Measurements from ENCODE around the gene HADH.
"Not testable (repeated sequence)": the region's sequence is repeated elsewhere in the genome, so short reads cannot be mapped to it uniquely, and the experiment has no call there.

Gene HADH

GRCh38 chr4:108031427-108032083, 41.9 kb downstream of the HADH start:
- no peak for DNase-seq (ENCODE audit: low read depth, low spot score)

- DNase-seq (ENCODE audit: low read depth, low spot score): no peak
Measured at GRCh38 chr4:108033348-108033747, 43.7 kb downstream of the HADH start.

- no peak for DNase-seq (ENCODE audit: low read depth, low spot score)
Measured at GRCh38 chr4:108034565-108034964, 44.9 kb downstream of the HADH start.

GRCh38 chr4:108035691-108036090, 46.0 kb downstream of the HADH start:
- DNase-seq (ENCODE audit: low read depth, low spot score): no peak

- peak; percentile 51 for DNase-seq (ENCODE audit: low read depth, low spot score)
Measured at GRCh38 chr4:108036213-108036612, 46.5 kb downstream of the HADH start.

- DNase-seq (ENCODE audit: low read depth, low spot score): no peak
Measured at GRCh38 chr4:108037884-108038283, 48.2 kb downstream of the HADH start.

GRCh38 chr4:108042927-108043326, 53.2 kb downstream of the HADH start:
- no peak for DNase-seq (ENCODE audit: low read depth, low spot score)

GRCh38 chr4:108043526-108043925, 53.8 kb downstream of the HADH start:
- no peak for DNase-seq (ENCODE audit: low read depth, low spot score)

- DNase-seq (ENCODE audit: low read depth, low spot score): no peak
Measured at GRCh38 chr4:108044951-108045686, 55.4 kb downstream of the HADH start.

GRCh38 chr4:108045687-108046024, 56.0 kb downstream of the HADH start:
- DNase-seq (ENCODE audit: low read depth, low spot score): no peak

GRCh38 chr4:108047199-108047598, 57.5 kb downstream of the HADH start:
- DNase-seq (ENCODE audit: low read depth, low spot score): no peak

- no peak for DNase-seq (ENCODE audit: low read depth, low spot score)
Measured at GRCh38 chr4:108048157-108048556, 58.5 kb downstream of the HADH start.

GRCh38 chr4:108048997-108049396, 59.3 kb downstream of the HADH start:
- no peak for DNase-seq (ENCODE audit: low read depth, low spot score)

GRCh38 chr4:108049406-108049805, 59.7 kb downstream of the HADH start:
- no peak for DNase-seq (ENCODE audit: low read depth, low spot score)

- DNase-seq (ENCODE audit: low read depth, low spot score): not testable (repeated sequence)
Measured at GRCh38 chr4:108050166-108051111, 60.8 kb downstream of the HADH start.

- no peak for DNase-seq (ENCODE audit: low read depth, low spot score)
Measured at GRCh38 chr4:108051343-108051742, 61.7 kb downstream of the HADH start.

GRCh38 chr4:108052558-108053120, 63.0 kb downstream of the HADH start:
- no peak for DNase-seq (ENCODE audit: low read depth, low spot score)

- no peak for DNase-seq (ENCODE audit: low read depth, low spot score)
Measured at GRCh38 chr4:108053251-108053711, 63.6 kb downstream of the HADH start.

GRCh38 chr4:108054025-108054638, 64.4 kb downstream of the HADH start:
- DNase-seq (ENCODE audit: low read depth, low spot score): no peak

- DNase-seq (ENCODE audit: low read depth, low spot score): no peak
Measured at GRCh38 chr4:108055787-108056186, 66.1 kb downstream of the HADH start.

- no peak for DNase-seq (ENCODE audit: low read depth, low spot score)
Measured at GRCh38 chr4:108056418-108056817, 66.7 kb downstream of the HADH start.
